GM13976 (cell line): Measurements from ENCODE around the gene SDK1.

Experiments used
- DNase-seq: peaks from one replicate; pipeline ENCODE4 v3.0.0; 2012; ENCODE audit warnings: low spot score
- in situ Hi-C: fragments of 300-500 bp; cut with MboI; formaldehyde crosslinking; loops from one replicate; pipeline ENCODE4 v1.12.0; 2022; ENCODE audit warnings: low sequenced_read_pairs, mixed read lengths, inconsistent platforms; ENCODE audit not compliant: unreplicated experiment
- TF ChIP-seq, protein P1 (sequence below): IDR thresholded peaks from 2 replicates; pipeline ENCODE4 v1.5.1; 2012; ENCODE audit warnings: borderline replicate concordance, mild to moderate bottlenecking; ENCODE audit not compliant: insufficient read depth; ENCODE audit errors: extremely low read depth, missing control alignments, control extremely low read depth

Gene SDK1

DNA sequence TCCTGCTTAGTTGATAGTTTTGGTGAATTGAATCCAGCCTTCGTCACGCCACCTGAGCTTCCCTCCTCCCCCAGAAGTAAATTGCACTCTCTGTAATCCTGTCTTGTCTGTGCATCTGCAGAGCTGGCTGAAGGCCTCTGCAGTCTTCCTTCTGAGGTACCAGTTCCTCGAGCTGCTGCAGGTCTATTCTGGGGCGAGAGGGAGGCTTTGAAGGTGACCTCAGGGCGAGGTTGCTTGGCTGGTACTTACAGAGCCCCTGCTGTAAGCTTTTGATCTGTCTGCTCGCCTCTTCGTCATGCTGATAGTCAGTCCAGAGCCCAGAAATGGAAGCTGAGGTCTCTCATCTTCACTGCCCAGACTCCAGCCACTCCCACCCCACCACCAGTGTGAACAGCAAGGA lies 867.5 kb downstream of the SDK1 start:
- no peak for DNase-seq
- in situ Hi-C loops: no loop called here
- TF ChIP-seq, protein P1, sequence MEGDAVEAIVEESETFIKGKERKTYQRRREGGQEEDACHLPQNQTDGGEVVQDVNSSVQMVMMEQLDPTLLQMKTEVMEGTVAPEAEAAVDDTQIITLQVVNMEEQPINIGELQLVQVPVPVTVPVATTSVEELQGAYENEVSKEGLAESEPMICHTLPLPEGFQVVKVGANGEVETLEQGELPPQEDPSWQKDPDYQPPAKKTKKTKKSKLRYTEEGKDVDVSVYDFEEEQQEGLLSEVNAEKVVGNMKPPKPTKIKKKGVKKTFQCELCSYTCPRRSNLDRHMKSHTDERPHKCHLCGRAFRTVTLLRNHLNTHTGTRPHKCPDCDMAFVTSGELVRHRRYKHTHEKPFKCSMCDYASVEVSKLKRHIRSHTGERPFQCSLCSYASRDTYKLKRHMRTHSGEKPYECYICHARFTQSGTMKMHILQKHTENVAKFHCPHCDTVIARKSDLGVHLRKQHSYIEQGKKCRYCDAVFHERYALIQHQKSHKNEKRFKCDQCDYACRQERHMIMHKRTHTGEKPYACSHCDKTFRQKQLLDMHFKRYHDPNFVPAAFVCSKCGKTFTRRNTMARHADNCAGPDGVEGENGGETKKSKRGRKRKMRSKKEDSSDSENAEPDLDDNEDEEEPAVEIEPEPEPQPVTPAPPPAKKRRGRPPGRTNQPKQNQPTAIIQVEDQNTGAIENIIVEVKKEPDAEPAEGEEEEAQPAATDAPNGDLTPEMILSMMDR: no peak

DNA sequence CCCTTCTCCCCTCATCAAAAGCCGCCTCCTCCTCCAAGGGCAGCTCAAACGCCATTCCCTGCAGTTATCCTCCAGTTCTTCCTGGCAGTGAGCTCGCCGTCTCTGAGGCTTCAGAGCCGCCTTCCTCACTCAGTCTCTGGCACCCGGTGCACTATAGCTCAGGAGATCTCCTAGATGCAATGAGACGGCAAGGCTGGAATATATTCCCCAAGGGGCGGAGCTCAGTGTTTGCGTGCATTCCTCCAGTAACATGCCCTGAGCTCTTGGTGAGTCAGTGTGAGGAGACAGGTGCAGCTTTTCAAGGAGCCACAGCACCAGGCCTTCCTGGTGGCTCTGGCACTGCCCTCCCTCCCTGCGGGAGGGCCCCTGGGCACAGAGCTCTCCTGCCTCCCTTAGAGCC lies 868.4 kb downstream of the SDK1 start:
- in situ Hi-C loops: no loop called here
- no peak for DNase-seq
- TF ChIP-seq, protein P1: no peak

GRCh38 chr7:4170997-4171786 lies 870.1 kb downstream of the SDK1 start:
- TF ChIP-seq, protein P1: no peak
- DNase-seq: no peak
- in situ Hi-C loops: no loop called here

- in situ Hi-C loops: no loop called here
- TF ChIP-seq, protein P1: no peak
- DNase-seq: no peak
Measured at GRCh38 chr7:4172883-4173282, 871.8 kb downstream of the SDK1 start.

GRCh38 chr7:4173615-4174014 lies 872.6 kb downstream of the SDK1 start:
- DNase-seq: no peak
- TF ChIP-seq, protein P1: no peak
- in situ Hi-C loops: no loop called here

DNA sequence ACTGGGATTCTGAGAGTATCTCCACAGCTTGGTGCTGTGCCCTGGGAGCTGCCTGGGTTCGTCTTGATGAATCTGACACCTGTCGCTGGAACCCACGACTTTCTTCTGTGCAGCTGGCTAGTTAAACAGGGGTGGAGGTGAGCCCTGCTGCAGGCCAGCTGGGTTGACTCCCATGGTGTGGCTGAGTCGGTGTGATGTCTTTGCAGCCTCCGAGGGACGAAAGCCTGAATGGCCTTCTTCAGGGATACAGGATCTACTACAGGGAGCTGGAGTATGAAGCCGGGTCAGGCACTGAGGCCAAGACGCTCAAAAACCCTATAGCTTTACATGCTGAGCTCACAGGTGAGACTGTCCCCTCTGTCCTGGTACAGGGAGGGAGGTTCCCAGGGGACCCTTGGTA lies 873.0 kb downstream of the SDK1 start:
- no peak for DNase-seq
- TF ChIP-seq, protein P1: no peak
- in situ Hi-C loops: no loop called here
